Glutamatergic neuron (in vitro differentiated cells): ENCODE results near the gene PTPRG. TPM values are rescaled to one million over a fixed set of nuclear protein-coding genes. Genes with fewer than 3 reads are reported as not detected.

Source experiments
- DNase-seq: peaks from one replicate; pipeline ENCODE4 v3.0.0; 2022
- H3K27ac Mint-ChIP-seq: one replicate; pipeline ENCODE4 v1.8.0; 2020; ENCODE audit warnings: mild to moderate bottlenecking, mixed read lengths, inconsistent platforms; ENCODE audit not compliant: unreplicated experiment
- H3K27me3 Mint-ChIP-seq: one replicate; pipeline ENCODE4 v1.8.0; 2020; ENCODE audit warnings: mild to moderate bottlenecking, moderate library complexity, mixed read lengths, inconsistent platforms; ENCODE audit not compliant: unreplicated experiment
- H3K36me3 Mint-ChIP-seq: one replicate; pipeline ENCODE4 v1.8.0; 2020; ENCODE audit warnings: mild to moderate bottlenecking, mixed read lengths, inconsistent platforms; ENCODE audit not compliant: unreplicated experiment
- H3K4me1 Mint-ChIP-seq: one replicate; pipeline ENCODE4 v1.8.0; 2020; ENCODE audit warnings: mild to moderate bottlenecking, low read depth, mixed read lengths, inconsistent platforms; ENCODE audit not compliant: unreplicated experiment
- H3K4me3 Mint-ChIP-seq: one replicate; pipeline ENCODE4 v1.8.0; 2020; ENCODE audit warnings: mild to moderate bottlenecking, mixed read lengths, inconsistent platforms; ENCODE audit not compliant: unreplicated experiment
- H3K9me3 Mint-ChIP-seq: one replicate; pipeline ENCODE4 v1.8.0; 2020; ENCODE audit warnings: mild to moderate bottlenecking, moderate library complexity, mixed read lengths, inconsistent platforms; ENCODE audit not compliant: unreplicated experiment
- total RNA-seq: library from RNA; stranded (reverse); fragmentation: NEBNext Ultra II Directional; extraction: Animal tissue kit (Norgen Biotek cat#: 25700); gene quantifications from one replicate; pipeline ENCODE4 v1.2.1, GENCODE V29; 2021; ENCODE audit not compliant: unreplicated experiment
- TF ChIP-seq, protein P1 (sequence below): fragments of 200-600 bp; sonication (generic); IDR thresholded peaks from one replicate; pipeline ENCODE4 v1.5.0; 2021; ENCODE audit not compliant: partially characterized antibody, unreplicated experiment

The PTPRG gene
- total RNA-seq, 1 donor from 2014 or later = 52.1 TPM

DNA sequence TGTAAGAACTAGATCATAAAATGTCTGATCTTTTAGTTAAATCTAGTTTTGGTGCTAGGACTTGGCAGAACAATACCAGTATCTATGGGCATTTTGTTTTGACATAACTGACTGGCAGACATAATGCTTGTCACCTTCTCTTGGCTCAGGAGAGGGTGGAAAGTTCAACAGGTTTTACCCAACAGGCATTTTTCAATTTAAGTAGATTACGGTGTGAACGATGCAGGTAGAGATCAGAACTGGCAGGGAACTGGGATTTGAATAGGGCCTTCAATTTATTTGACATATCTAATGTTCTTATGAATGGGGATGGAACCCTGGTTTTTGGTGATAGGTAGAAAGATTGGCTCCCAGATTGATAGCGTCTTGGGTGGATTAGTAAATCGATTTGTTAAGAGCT, 460.9 kb downstream of the PTPRG start:
- Mint-ChIP-seq H3K9me3 (no peaks in the 10 kb centered on the region), H3K36me3 (peaks cover 5% of the 10 kb centered on the region), H3K27me3 (no peaks in the 10 kb centered on the region), H3K4me3 (no peak overlapping the region), H3K4me1 (peaks cover 4% of the 10 kb centered on the region), H3K27ac (no peak overlapping the region)
- DNase-seq = no peak
- TF ChIP-seq, protein P1, sequence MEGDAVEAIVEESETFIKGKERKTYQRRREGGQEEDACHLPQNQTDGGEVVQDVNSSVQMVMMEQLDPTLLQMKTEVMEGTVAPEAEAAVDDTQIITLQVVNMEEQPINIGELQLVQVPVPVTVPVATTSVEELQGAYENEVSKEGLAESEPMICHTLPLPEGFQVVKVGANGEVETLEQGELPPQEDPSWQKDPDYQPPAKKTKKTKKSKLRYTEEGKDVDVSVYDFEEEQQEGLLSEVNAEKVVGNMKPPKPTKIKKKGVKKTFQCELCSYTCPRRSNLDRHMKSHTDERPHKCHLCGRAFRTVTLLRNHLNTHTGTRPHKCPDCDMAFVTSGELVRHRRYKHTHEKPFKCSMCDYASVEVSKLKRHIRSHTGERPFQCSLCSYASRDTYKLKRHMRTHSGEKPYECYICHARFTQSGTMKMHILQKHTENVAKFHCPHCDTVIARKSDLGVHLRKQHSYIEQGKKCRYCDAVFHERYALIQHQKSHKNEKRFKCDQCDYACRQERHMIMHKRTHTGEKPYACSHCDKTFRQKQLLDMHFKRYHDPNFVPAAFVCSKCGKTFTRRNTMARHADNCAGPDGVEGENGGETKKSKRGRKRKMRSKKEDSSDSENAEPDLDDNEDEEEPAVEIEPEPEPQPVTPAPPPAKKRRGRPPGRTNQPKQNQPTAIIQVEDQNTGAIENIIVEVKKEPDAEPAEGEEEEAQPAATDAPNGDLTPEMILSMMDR = no peak

DNA sequence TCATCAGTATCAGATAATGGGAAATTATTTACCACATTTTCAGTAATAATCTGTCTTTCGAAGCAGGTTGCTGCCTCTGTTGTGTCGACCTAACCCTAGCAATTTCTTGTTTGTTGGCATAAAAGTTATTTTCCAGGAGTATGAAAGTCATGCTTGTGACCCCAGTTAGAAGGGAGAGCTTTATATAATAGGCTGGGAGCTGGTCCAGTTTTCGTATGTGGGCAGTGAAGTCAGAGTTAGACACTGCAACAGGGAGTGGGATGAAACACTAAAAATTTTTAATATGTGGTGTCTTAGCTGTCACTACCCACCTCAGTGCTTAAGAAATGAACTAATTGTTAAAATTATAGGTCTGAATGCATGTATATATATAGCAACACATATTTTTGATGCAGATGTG, 463.5 kb downstream of the PTPRG start:
- DNase-seq = no peak
- H3K9me3 Mint-ChIP-seq = no peaks in the 10 kb centered on the region
- H3K27ac Mint-ChIP-seq = no peak overlapping the region
- H3K4me1 Mint-ChIP-seq = peaks cover 4% of the 10 kb centered on the region
- TF ChIP-seq, protein P1 = no peak
- H3K4me3 Mint-ChIP-seq = no peak overlapping the region
- H3K36me3 Mint-ChIP-seq = no peaks in the 10 kb centered on the region
- H3K27me3 Mint-ChIP-seq = no peaks in the 10 kb centered on the region

DNA sequence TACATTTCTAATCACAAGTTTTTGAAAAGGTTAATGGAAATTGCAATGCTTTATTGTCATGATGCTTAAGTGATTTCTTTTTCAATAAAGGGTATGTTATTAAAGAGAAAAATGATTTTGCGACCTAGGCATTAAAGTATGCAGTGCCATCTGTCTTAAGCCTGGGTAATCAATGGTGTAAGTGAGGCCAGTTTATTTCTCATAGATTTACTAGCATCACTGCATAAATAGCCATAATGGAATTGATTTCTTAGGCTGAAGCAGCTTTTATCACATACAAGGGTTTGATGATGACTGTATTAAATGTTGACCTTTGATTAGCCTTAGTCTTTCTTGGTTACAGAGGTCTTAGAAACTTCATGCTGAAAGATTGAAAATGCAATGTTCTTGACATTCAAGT, 464.5 kb downstream of the PTPRG start:
- no peak overlapping the region for H3K27ac Mint-ChIP-seq
- H3K4me3 Mint-ChIP-seq = no peak overlapping the region
- H3K27me3 Mint-ChIP-seq = no peaks in the 10 kb centered on the region
- TF ChIP-seq, protein P1 = no peak
- no peaks in the 10 kb centered on the region for H3K9me3 Mint-ChIP-seq
- DNase-seq = no peak
- no peaks in the 10 kb centered on the region for H3K36me3 Mint-ChIP-seq
- peaks cover 4% of the 10 kb centered on the region for H3K4me1 Mint-ChIP-seq

DNA sequence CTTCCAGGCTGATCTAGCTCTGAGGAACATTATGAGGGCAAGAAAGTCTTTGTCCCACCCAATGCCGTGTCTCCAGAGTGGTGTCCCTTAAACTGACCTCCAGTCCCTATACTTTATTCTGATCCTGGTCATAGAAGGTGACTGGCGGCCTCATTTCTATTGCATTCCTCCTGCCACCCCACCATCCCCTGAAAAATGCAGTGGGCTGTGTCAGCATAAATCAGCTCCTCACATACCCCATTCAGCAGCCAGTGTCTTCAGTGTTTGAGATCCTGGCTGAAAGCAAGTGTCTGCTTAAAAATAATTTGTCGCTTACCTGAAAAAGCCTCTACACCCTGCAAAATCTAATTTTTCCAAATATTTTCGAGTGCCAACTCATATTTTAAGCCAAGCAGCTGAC, 465.9 kb downstream of the PTPRG start:
- no peak overlapping the region for H3K4me3 Mint-ChIP-seq
- H3K4me1 Mint-ChIP-seq = peaks cover 4% of the 10 kb centered on the region
- H3K9me3 Mint-ChIP-seq = no peaks in the 10 kb centered on the region
- TF ChIP-seq, protein P1 = no peak
- H3K27me3 Mint-ChIP-seq = no peaks in the 10 kb centered on the region
- no peak overlapping the region for H3K27ac Mint-ChIP-seq
- no peaks in the 10 kb centered on the region for H3K36me3 Mint-ChIP-seq
- no peak for DNase-seq

DNA sequence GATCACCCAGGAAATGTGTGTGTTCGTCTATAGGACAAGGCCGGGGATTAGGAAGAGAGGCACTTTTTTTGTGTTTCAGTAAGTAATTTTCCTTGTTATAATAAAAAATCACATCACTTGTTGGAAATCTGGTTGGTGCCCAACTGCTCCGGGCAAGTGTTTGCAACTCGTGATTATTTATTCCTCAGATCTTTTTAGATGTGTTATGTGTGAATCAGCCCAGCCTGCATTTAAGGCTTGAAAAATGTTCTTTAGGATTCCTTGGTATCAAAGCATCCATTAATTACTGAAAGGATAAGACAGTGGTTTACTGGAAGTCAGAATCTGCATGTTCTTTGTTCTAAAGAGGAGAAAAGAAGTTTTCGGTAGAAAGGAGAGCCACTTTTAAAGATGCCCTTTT, 466.4 kb downstream of the PTPRG start:
- Mint-ChIP-seq H3K9me3 (no peaks in the 10 kb centered on the region), H3K4me3 (no peak overlapping the region), H3K27me3 (no peaks in the 10 kb centered on the region), H3K36me3 (no peaks in the 10 kb centered on the region), H3K4me1 (peaks cover 4% of the 10 kb centered on the region), H3K27ac (no peak overlapping the region)
- DNase-seq = no peak
- TF ChIP-seq, protein P1 = no peak
